GM12892 (cell line): Measurements from ENCODE around the gene RPP25L.

Source experiments
- POLR2A ChIP-seq: IDR thresholded peaks from 2 replicates; pipeline ENCODE4 v1.6.1; 2011; ENCODE audit warnings: low read depth, low read length, control low read depth
- POLR2AphosphoS5 ChIP-seq: IDR thresholded peaks from 2 replicates; pipeline ENCODE4 v1.6.1; 2011; ENCODE audit warnings: low read depth, low read length, control low read depth

DNA sequence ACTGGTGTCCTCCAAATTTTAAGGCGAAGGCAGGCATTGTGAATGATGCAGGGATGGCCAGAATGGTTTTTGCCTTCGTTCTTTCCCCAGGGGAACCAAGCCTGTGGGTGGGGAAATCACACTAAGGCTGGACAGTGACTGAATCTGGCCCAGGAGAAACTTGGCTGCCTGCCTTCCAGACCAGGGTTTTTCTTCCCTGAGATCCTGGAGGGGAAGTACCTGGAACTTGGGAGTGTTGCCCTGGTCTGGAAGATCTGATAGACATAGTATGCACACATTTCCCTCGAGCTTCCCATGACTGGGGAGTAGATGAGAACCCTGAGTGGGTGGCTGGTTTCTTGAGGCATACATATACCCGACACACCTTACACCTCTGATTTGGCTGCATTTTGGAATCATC, 39.4 kb upstream of the RPP25L start:
- TF ChIP-seq POLR2A (no peak), POLR2AphosphoS5 (no peak)
